Astrocyte of the spinal cord (primary cell): ENCODE results near the gene LAMA3.

Experiments
- DNase-seq: peaks from one replicate; pipeline ENCODE4 v3.0.0; 2011; ENCODE audit warnings: low read depth, low spot score
- H3K4me3 ChIP-seq: 2 replicates; pipeline ENCODE4 v1.5.1; 2011; ENCODE audit warnings: low read depth, mild to moderate bottlenecking, low read length, moderate library complexity
- CTCF ChIP-seq: IDR thresholded peaks from 2 replicates; pipeline ENCODE4 v1.5.1; 2012; ENCODE audit warnings: low read depth, mild to moderate bottlenecking, low read length, inconsistent platforms
- in situ Hi-C: cut with HindIII; loops from 2 replicates; pipeline ENCODE4 v1.10.0; 2017; ENCODE audit warnings: low sequenced_read_pairs

LAMA3 gene

DNA sequence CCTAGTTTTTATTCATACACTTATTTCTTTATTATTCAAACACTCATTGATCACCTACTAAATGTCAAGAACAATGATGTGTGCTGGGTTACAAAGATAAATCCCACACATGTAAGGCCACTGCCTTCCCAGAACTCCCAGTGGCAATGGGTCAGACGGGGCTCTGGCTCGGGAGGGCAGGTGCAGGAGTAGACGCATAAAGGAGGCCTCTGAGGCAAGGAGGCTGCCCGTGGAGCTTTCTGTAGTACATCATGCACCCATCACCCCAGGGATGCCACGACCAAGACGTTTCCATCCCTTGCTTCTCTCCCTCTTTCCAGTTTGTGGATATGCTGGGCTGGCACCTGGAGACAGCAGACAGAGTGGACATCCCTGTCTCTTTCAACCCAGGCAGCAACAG lies 172.1 kb downstream of the LAMA3 start:
- H3K4me3 ChIP-seq = no peak overlapping the region
- in situ Hi-C loops = no loop called here
- no peak for DNase-seq
- no peak for TF ChIP-seq CTCF

GRCh38 chr18:23861805-23862470 lies 172.7 kb downstream of the LAMA3 start:
- peak; percentile 92 for DNase-seq
- no peak for TF ChIP-seq CTCF

DNA sequence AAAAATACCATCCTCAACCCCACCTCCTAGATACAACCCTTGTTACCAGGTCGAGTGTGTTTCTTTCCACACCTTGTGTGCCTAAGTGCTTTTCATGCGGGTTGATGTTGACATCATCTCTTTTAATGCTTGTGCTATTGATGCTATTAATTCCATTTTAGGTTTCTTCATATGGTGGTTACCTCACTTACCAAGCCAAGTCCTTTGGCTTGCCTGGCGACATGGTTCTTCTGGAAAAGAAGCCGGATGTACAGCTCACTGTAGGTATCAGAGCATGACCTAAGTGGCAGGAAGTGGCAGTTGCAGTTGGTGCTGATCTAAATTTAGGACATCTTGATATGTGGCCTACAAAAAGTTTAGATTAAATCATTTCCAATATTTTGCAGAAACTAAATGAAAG lies 175.4 kb downstream of the LAMA3 start:
- TF ChIP-seq CTCF = no peak
- no peak for DNase-seq
- H3K4me3 ChIP-seq = no peak overlapping the region
- in situ Hi-C loops = no loop called here

More at GRCh38 chr18:23861805-23862470, 172.7 kb downstream of the LAMA3 start:
- in situ Hi-C loops = no loop called here
- no peak overlapping the region for H3K4me3 ChIP-seq

- no peak for DNase-seq
- H3K4me3 ChIP-seq = no peak overlapping the region
- in situ Hi-C loops = no loop called here
- TF ChIP-seq CTCF = no peak
Observed at GRCh38 chr18:23867006-23867405, 177.8 kb downstream of the LAMA3 start.

- in situ Hi-C loops = no loop called here
- H3K4me3 ChIP-seq = no peak overlapping the region
- TF ChIP-seq CTCF = no peak
- no peak for DNase-seq
Observed at GRCh38 chr18:23868136-23868785, 179.0 kb downstream of the LAMA3 start.

DNA sequence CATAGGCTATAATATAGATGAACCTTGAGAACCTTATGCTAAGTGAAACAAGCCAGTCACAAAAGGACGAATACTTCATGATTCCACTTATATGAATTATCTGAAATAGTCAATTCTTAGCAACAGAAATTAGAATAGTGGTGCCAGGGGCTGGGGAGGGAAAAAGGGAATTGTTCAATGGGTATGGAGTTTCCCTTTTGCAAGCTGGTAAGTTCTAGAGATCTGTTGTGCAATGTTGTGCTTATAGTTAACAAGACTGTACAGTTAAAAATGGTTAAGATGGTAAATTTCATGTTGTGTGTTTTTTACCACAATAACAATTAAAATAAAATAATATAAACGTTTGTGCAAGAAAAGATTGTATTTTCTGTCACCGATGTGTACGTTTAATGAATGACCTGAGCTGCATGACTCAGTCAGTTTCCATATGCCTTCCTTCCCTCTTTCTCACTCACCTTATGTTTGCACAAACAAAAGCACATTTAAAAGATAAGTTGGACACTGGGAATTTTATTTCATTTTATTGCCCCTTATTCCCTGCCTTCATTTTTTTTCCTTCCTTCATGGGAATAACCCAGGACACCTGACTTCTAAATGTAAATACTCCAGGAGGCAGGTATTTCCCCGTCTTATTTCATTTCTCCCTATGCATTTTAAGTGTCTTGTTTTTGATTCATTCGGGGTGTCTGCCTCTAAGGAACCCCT lies 181.6 kb downstream of the LAMA3 start:
- in situ Hi-C loops = no loop called here
- no peak for TF ChIP-seq CTCF
- H3K4me3 ChIP-seq = no peak overlapping the region
- DNase-seq = no peak
